Endodermal cell (in vitro differentiated cells): ENCODE measurements around the gene OGA. TPM values are rescaled to one million over a fixed set of nuclear protein-coding genes. Genes with fewer than 3 reads are reported as not detected.

Experiments
- DNase-seq: peaks from one replicate; pipeline ENCODE4 v3.0.0-alpha.2; 2017
- H3K27ac ChIP-seq: 2 replicates; pipeline ENCODE4 v1.5.1; 2013; ENCODE audit warnings: mild to moderate bottlenecking, low read depth, low read length, moderate library complexity
- H3K27me3 ChIP-seq: 2 replicates; pipeline ENCODE4 v1.6.1; 2013; ENCODE audit warnings: mild to moderate bottlenecking, low read length, moderate library complexity; ENCODE audit not compliant: insufficient read depth, control insufficient read depth, poor library complexity, severe bottlenecking
- H3K36me3 ChIP-seq: 2 replicates; pipeline ENCODE4 v1.7.0; 2013; ENCODE audit warnings: mild to moderate bottlenecking, low read length, moderate library complexity; ENCODE audit not compliant: control insufficient read depth, insufficient read depth
- H3K4me1 ChIP-seq: one replicate; pipeline ENCODE4 v1.7.0; 2013; ENCODE audit warnings: low read length; ENCODE audit not compliant: control insufficient read depth, insufficient read depth
- H3K4me3 ChIP-seq: 2 replicates; pipeline ENCODE4 v1.5.1; 2013; ENCODE audit warnings: mild to moderate bottlenecking, low read length, moderate library complexity
- H3K9ac ChIP-seq: 2 replicates; pipeline ENCODE4 v1.6.1; 2013; ENCODE audit warnings: mild to moderate bottlenecking, low read length, moderate library complexity; ENCODE audit not compliant: poor library complexity, severe bottlenecking; ENCODE audit errors: extremely low read depth
- H3K9me3 ChIP-seq: 2 replicates; pipeline ENCODE4 v1.6.1; 2013; ENCODE audit warnings: mild to moderate bottlenecking, low read length, moderate library complexity; ENCODE audit not compliant: control insufficient read depth
- H3K27ac Mint-ChIP-seq: 2 replicates; pipeline ENCODE4 v1.8.0; 2020; ENCODE audit warnings: mixed read lengths
- H3K27me3 Mint-ChIP-seq: 2 replicates; pipeline ENCODE4 v1.8.0; 2021; ENCODE audit warnings: mild to moderate bottlenecking, mixed read lengths; ENCODE audit not compliant: insufficient read depth
- H3K36me3 Mint-ChIP-seq: 2 replicates; pipeline ENCODE4 v1.8.0; 2020; ENCODE audit warnings: low read depth, mixed read lengths
- H3K4me1 Mint-ChIP-seq: 2 replicates; pipeline ENCODE4 v1.8.0; 2020; ENCODE audit warnings: mixed read lengths
- H3K4me3 Mint-ChIP-seq: 2 replicates; pipeline ENCODE4 v1.8.0; 2020; ENCODE audit warnings: mild to moderate bottlenecking, moderate library complexity, mixed read lengths
- H3K9me3 Mint-ChIP-seq: 2 replicates; pipeline ENCODE4 v1.8.0; 2020; ENCODE audit warnings: mild to moderate bottlenecking, mixed read lengths
- WGBS, 2 experiments: methylation state at CpG; one replicate each; pipeline versions ENCODE4 v1.1.5 to v1.1.7; 2013; ENCODE audit warnings: missing lambda C conversion rate in 2 of 2, mixed read lengths in 1 of 2; ENCODE audit not compliant: insufficient coverage in 1 of 2, insufficient read length in 1 of 2; 5-methylcytosine and 5-hydroxymethylcytosine counted together
- total RNA-seq, 2 donors: library from RNA; stranded (reverse); fragmentation: NEBNext Ultra II Directional in 1 of 2; extraction: Animal tissue kit (Norgen Biotek cat#: 25700) in 1 of 2; gene quantifications; 2 replicates in 1 of 2; 3 replicates in 1 of 2; pipeline ENCODE4 v1.2.1, GENCODE V29; 2021
- TF ChIP-seq, protein P1 (sequence below): fragments of 200-600 bp; sonication (generic); conservative IDR thresholded peaks from 2 replicates; pipeline ENCODE4 v1.5.0; 2021; ENCODE audit warnings: antibody characterized with exemption, mild to moderate bottlenecking

The OGA gene
- total RNA-seq, 2 donors from 2014 or later = 138 to 149 TPM

DNA sequence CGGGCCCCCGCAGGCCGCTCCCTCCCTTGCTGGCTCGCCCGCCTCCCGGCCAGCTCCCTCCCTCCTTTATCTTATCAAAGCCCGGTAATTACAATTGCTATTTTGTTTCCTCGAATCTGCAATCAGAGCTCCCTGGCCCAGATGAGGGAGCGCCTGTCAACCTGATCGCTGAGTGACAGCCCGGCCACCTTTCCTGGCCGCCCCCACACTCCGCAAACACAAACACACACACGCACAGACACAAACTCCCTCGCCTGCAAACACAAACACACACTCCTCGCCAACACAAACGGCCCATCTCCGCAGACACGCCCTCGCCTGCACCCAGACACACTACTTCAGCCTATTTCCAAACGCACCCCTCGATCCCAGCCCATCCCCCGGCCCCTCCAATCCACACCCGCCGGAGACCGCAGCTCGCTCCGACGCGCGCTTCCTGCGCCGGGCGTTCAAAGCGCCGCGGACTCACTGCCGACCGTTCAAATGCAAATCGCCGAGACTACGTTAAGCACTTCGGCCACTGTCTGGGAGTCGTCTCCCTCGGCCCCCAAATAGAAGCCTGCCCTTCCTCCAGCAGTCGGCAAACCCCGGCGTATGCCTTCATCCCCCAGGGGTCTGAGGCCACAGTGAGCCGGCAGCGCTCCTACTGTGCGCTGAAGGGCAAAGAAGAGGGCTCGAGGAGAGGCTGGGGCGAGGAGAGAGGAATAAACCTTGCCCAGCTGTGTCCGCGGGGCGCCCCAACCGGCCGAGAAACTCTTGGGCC, 39.3 kb downstream of the OGA start:
- H3K9me3 Mint-ChIP-seq = no peaks in the 10 kb centered on the region
- H3K27me3 ChIP-seq = peaks cover 4% of the 10 kb centered on the region
- TF ChIP-seq, protein P1, sequence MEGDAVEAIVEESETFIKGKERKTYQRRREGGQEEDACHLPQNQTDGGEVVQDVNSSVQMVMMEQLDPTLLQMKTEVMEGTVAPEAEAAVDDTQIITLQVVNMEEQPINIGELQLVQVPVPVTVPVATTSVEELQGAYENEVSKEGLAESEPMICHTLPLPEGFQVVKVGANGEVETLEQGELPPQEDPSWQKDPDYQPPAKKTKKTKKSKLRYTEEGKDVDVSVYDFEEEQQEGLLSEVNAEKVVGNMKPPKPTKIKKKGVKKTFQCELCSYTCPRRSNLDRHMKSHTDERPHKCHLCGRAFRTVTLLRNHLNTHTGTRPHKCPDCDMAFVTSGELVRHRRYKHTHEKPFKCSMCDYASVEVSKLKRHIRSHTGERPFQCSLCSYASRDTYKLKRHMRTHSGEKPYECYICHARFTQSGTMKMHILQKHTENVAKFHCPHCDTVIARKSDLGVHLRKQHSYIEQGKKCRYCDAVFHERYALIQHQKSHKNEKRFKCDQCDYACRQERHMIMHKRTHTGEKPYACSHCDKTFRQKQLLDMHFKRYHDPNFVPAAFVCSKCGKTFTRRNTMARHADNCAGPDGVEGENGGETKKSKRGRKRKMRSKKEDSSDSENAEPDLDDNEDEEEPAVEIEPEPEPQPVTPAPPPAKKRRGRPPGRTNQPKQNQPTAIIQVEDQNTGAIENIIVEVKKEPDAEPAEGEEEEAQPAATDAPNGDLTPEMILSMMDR = no peak
- WGBS, 2 experiments = 0 to 1% methylated on average over 10 to 58 of the region's 58 CpGs
- H3K27ac ChIP-seq = no peak overlapping the region
- peaks cover 19% of the 10 kb centered on the region for H3K27me3 Mint-ChIP-seq
- no peaks in the 10 kb centered on the region for H3K9me3 ChIP-seq
- peak overlapping the region; percentile 67 for H3K4me3 ChIP-seq
- H3K36me3 ChIP-seq = peaks cover 27% of the 10 kb centered on the region
- DNase-seq = peak; percentile 95
- H3K4me3 Mint-ChIP-seq = peak overlapping the region; percentile 99
- peak overlapping the region; percentile 93 for H3K27ac Mint-ChIP-seq
- peaks cover 6% of the 10 kb centered on the region for H3K36me3 Mint-ChIP-seq
- H3K4me1 Mint-ChIP-seq = peaks cover 52% of the 10 kb centered on the region
- H3K4me1 ChIP-seq = peaks cover 22% of the 10 kb centered on the region
- H3K9ac ChIP-seq = peak overlapping the region; percentile 70

DNA sequence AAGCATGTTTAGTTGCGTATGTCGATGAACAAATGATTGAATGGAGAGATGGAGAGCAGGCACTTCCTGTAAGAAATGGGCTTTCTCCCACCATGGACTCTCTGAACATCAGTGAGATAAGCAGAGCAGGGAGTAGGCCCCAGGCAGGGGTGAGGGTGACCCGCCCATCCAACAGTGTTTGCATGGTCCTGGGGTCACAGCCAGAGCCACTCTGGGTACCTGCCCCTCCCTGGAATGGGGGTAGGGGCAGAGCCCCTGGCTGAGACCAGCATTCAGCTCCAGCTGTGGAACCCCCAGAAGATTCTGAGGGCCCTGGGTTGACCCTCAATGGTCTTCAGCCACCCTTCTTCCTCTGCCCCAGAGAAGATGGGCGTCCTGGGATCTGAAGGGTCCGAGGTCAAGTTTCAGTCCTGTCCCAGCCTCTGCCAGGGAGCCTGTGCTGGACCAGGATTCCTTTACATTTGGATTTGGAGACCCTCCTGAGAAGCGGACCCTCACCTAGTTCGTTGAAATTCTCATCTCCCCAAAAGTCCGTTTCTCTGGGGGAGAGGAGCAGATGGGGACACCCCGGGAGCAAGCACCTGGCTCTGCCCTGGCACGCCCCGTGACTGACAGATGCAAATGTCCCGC, 40.0 kb downstream of the OGA start:
- Histone ChIP-seq H3K36me3 (peaks cover 32% of the 10 kb centered on the region), H3K4me1 (peaks cover 29% of the 10 kb centered on the region), H3K9me3 (no peaks in the 10 kb centered on the region), H3K27me3 (peaks cover 10% of the 10 kb centered on the region), H3K4me3 (no peak overlapping the region), H3K27ac (no peak overlapping the region), H3K9ac (no peak overlapping the region)
- Mint-ChIP-seq H3K4me3 (peak overlapping the region; percentile 99), H3K27ac (no peak overlapping the region), H3K9me3 (no peaks in the 10 kb centered on the region), H3K4me1 (peaks cover 58% of the 10 kb centered on the region), H3K27me3 (peaks cover 23% of the 10 kb centered on the region), H3K36me3 (peaks cover 7% of the 10 kb centered on the region)
- no peak for DNase-seq
- WGBS, 2 experiments = 33 to 63% methylated on average over 7 to 12 of the region's 12 CpGs
- TF ChIP-seq, protein P1 = no peak

DNA sequence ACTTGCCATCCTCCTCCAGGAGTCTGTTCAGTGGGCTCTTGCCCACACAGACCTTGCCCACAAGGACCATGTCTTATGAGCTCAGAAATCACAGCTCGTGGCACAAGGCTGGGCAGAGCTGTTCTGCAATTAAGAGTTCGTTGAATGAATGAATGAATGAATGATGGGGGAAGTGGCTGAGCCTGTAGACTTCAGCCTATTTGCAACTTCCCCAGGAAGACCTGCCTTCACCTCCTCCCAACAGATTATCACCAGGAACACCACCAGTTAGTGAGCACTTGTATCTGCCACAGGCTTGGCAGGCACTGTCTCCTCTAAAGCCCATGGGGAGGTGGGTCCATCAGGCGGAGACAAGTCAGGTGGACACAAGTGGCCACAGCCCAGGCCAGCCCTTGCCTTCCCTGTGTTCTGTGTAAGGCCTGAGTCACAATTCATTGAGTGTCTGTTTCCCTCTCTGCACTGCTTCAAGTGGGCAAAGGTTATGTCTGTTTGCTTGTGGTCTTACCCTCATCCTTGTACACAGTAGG, 40.6 kb downstream of the OGA start:
- TF ChIP-seq, protein P1 = no peak
- DNase-seq = peak; percentile 62
- peaks cover 38% of the 10 kb centered on the region for H3K36me3 ChIP-seq
- peaks cover 26% of the 10 kb centered on the region for H3K27me3 Mint-ChIP-seq
- peaks cover 35% of the 10 kb centered on the region for H3K4me1 ChIP-seq
- no peaks in the 10 kb centered on the region for H3K9me3 ChIP-seq
- H3K4me1 Mint-ChIP-seq = peaks cover 62% of the 10 kb centered on the region
- peaks cover 7% of the 10 kb centered on the region for H3K36me3 Mint-ChIP-seq
- peak overlapping the region; percentile 56 for H3K4me3 Mint-ChIP-seq
- no peaks in the 10 kb centered on the region for H3K9me3 Mint-ChIP-seq
- H3K27ac ChIP-seq = no peak overlapping the region
- H3K4me3 ChIP-seq = no peak overlapping the region
- no peak overlapping the region for H3K27ac Mint-ChIP-seq
- H3K27me3 ChIP-seq = peaks cover 10% of the 10 kb centered on the region
- WGBS, 2 experiments = 92 to 100% methylated on average over 1 to 3 of the region's 3 CpGs
- no peak overlapping the region for H3K9ac ChIP-seq
